SKM-1 treated with dmso at 0.1 percent for 144 hours (cell line): Measurements from ENCODE around the gene ANG.

Source experiments
- DNase-seq: peaks from one replicate; lab custom pipeline; 2025; ENCODE audit not compliant: unreplicated experiment; lab: John Stamatoyannopoulos, UW

The ANG gene

GRCh38 chr14:20675669-20676068 is 12.9 kb upstream of the ANG start:
- DNase-seq = no peak

- no peak for DNase-seq
Observed at GRCh38 chr14:20676072-20676471, 12.5 kb upstream of the ANG start.

GRCh38 chr14:20679907-20680306 is 8.7 kb upstream of the ANG start:
- DNase-seq = no peak

- no peak for DNase-seq
Observed at GRCh38 chr14:20680363-20680762, 8.2 kb upstream of the ANG start.

GRCh38 chr14:20680843-20681347 is 7.7 kb upstream of the ANG start:
- no peak for DNase-seq

- DNase-seq = peak; percentile 57
Observed at GRCh38 chr14:20681348-20682126, 7.0 kb upstream of the ANG start.

GRCh38 chr14:20682127-20682434 is 6.5 kb upstream of the ANG start:
- DNase-seq = no peak

GRCh38 chr14:20682435-20683124 is 6.0 kb upstream of the ANG start:
- DNase-seq = peak; percentile 49

- peak; percentile 40 for DNase-seq
Observed at GRCh38 chr14:20683125-20683890, 5.3 kb upstream of the ANG start.

GRCh38 chr14:20683891-20684661 is 4.5 kb upstream of the ANG start, which contains the start of gene RNASE4:
TSS of gene RNASE4 (plus strand) at chr14:20684560. CDS start at chr14:20699372, 14,812 bp downstream.
- peak; percentile 52 for DNase-seq

GRCh38 chr14:20684662-20685456 is 3.7 kb upstream of the ANG start:
- DNase-seq = no peak

- DNase-seq = no peak
Observed at GRCh38 chr14:20686386-20687143, 2.0 kb upstream of the ANG start.

GRCh38 chr14:20687362-20688166 is 1.0 kb upstream of the ANG start:
- DNase-seq = no peak

GRCh38 chr14:20690848-20691640 is 2.5 kb downstream of the ANG start:
- peak; percentile 44 for DNase-seq

- DNase-seq = no peak
Observed at GRCh38 chr14:20692116-20692751, 3.7 kb downstream of the ANG start.

GRCh38 chr14:20696764-20697163 is 8.2 kb downstream of the ANG start:
- no peak for DNase-seq
